Measurements from ENCODE around the gene KIF4A. TPM values are rescaled to one million over a fixed set of nuclear protein-coding genes. Genes with fewer than 3 reads are reported as not detected.

KIF4A gene
- total and polyA plus RNA-seq, 2 of the 13 experiments (the other 11 are each of a cell fraction or from before 2014, with no cell fraction given) = 9.4 to 28.2 TPM

DNA sequence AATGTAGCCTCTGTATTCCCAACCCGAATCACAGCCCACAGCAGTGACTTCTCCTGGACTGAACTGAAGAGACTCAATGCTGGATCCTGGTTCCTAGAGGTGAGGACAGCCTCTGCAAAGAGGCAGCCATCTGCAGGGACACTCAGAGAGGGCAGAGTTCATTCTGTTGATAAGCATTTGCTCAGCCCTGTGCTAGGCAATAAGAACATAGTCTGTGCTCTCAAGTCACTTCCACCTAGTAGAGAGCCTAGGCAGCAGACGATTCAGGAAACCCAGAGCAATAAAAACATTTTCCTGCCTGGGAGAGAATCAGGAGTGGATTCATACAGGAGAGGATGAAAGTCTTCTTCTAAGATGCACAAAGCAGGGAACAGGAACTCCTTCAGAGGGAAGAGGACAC lies 137.5 kb downstream of the KIF4A start:
- peaks cover 18% of the 10 kb centered on the region for H3K4me1 ChIP-seq (ENCODE audit: insufficient read depth, low read length)
- no peak overlapping the region for H3K4me3 ChIP-seq (replicated peaks in 1 of 3; ENCODE audit: insufficient read depth in 1 of 3, low read depth in 2 of 3, low read length in 3 of 3)
- no peaks in the 10 kb centered on the region for H3K79me2 ChIP-seq (ENCODE audit: insufficient read depth, low read length)
- in situ Hi-C loops (cut with HindIII; ENCODE audit: extremely low pct_ligation_motif_present, low pct_unique_long_range_greater_than_20kb) = no loop called here
- DNase-seq (ENCODE audit: low spot score) (no peak), FAIRE-seq (no peak), ATAC-seq (no peak)
- no peak overlapping the region for H3K4me2 ChIP-seq (ENCODE audit: low read depth, low read length)
- no TSS peak for BruUV-seq (replicated peaks)
- H3K36me3 ChIP-seq (replicated peaks in 1 of 2; ENCODE audit: control insufficient read depth in 1 of 2, insufficient read depth in 2 of 2, low read length in 2 of 2) = no peaks in the 10 kb centered on the region
- 9% methylated on average over 1 of the region's 2 CpGs for WGBS (ENCODE audit: low lambda C conversion rate)
- H3K9me3 ChIP-seq (ENCODE audit: low read length) = no peaks in the 10 kb centered on the region
- POLR2A ChIA-PET = no interaction called here
- TF ChIP-seq KMT2A (CRISPR knock-in tag; IDR thresholded peaks at IDR 0.05) (no peak), ATM (IDR thresholded peaks at IDR 0.05; ENCODE audit: borderline replicate concordance) (no peak), GFI1 (CRISPR knock-in tag; IDR thresholded peaks at IDR 0.05; ENCODE audit: borderline replicate concordance) (no peak), ATF7 (IDR thresholded peaks at IDR 0.05) (no peak), ATF7 (CRISPR knock-in tag; IDR thresholded peaks at IDR 0.05) (no peak), CREM (IDR thresholded peaks at IDR 0.05) (no peak), CREM (CRISPR knock-in tag; IDR thresholded peaks at IDR 0.05) (no peak), NFIC (IDR thresholded peaks at IDR 0.05; ENCODE audit: low read length) (no peak), TAF15 (IDR thresholded peaks at IDR 0.05; ENCODE audit: low read depth, low read length, poor library complexity, severe bottlenecking) (no peak), MAFF (IDR thresholded peaks at IDR 0.05; ENCODE audit: low read depth, low read length) (no peak), ATF1 (CRISPR knock-in tag; IDR thresholded peaks at IDR 0.05) (no peak), NR2F6 (IDR thresholded peaks at IDR 0.05) (no peak), NR2F6 (CRISPR knock-in tag; IDR thresholded peaks at IDR 0.05) (no peak), ZBTB21 (CRISPR knock-in tag; IDR thresholded peaks at IDR 0.05) (no peak), PHB2 (IDR thresholded peaks at IDR 0.05; ENCODE audit: partially characterized antibody) (no peak)
- H3K27ac ChIP-seq (ENCODE audit: extremely low read length, insufficient read depth, low read length) = no peak overlapping the region
- H3K27me3 ChIP-seq (ENCODE audit: control insufficient read depth in 1 of 2, insufficient read depth in 2 of 2, low read length in 2 of 2) = no peaks in the 10 kb centered on the region
- no peak overlapping the region for H3K9ac ChIP-seq (ENCODE audit: insufficient read depth, low read depth, low read length)
- no peak overlapping the region for H2AFZ ChIP-seq (ENCODE audit: low read length)
- intact Hi-C loops (cut with micrococcal nuclease; ENCODE audit: unreplicated experiment) = loop anchor here (10.0 kb wide), 1 partner anchor 237 kb away; no protein-coding TSS in a partner anchor
- no peaks in the 10 kb centered on the region for H4K20me1 ChIP-seq (ENCODE audit: insufficient read depth, low read length)
- CTCF ChIA-PET (ENCODE audit: low intra/inter-chr PET ratio, low total read pairs) = no interaction called here

Data from HepG2 (cell line).